OCI-LY7 (cell line): Measurements from ENCODE around the gene RNF214.
"Not testable (repeated sequence)": the region's sequence is repeated elsewhere in the genome, so short reads cannot be mapped to it uniquely, and the experiment has no call there.

ENCODE experiments used
- EZH2phosphoT487 ChIP-seq: fragments of 200-600 bp; sonication (generic); IDR thresholded peaks from 2 replicates; pipeline ENCODE4 v1.6.1; 2018; ENCODE audit warnings: low read depth, borderline replicate concordance, mild to moderate bottlenecking, mixed run types, antibody characterized with exemption, low read length, moderate library complexity, mixed read lengths
- TF ChIP-seq, protein P1 (sequence below): fragments of 200-600 bp; sonication (generic); conservative IDR thresholded peaks from 2 replicates; pipeline ENCODE4 v1.5.1; 2014; ENCODE audit warnings: mild to moderate bottlenecking, antibody characterized with exemption, low read length, moderate library complexity, mixed read lengths

- TF ChIP-seq, protein P1, sequence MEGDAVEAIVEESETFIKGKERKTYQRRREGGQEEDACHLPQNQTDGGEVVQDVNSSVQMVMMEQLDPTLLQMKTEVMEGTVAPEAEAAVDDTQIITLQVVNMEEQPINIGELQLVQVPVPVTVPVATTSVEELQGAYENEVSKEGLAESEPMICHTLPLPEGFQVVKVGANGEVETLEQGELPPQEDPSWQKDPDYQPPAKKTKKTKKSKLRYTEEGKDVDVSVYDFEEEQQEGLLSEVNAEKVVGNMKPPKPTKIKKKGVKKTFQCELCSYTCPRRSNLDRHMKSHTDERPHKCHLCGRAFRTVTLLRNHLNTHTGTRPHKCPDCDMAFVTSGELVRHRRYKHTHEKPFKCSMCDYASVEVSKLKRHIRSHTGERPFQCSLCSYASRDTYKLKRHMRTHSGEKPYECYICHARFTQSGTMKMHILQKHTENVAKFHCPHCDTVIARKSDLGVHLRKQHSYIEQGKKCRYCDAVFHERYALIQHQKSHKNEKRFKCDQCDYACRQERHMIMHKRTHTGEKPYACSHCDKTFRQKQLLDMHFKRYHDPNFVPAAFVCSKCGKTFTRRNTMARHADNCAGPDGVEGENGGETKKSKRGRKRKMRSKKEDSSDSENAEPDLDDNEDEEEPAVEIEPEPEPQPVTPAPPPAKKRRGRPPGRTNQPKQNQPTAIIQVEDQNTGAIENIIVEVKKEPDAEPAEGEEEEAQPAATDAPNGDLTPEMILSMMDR = not testable (repeated sequence)
- not testable (repeated sequence) for TF ChIP-seq EZH2phosphoT487
These were observed 23.8 kb upstream of the RNF214 start for GRCh38 chr11:117208710-117209109.
